CD4-positive, alpha-beta T cell treated with Interferon gamma for 1 hour (primary cell): ENCODE results near the gene MAST4.

Experiments
- DNase-seq: peaks from one replicate; pipeline ENCODE4 v3.0.0-alpha.2; 2020

MAST4 gene

DNA sequence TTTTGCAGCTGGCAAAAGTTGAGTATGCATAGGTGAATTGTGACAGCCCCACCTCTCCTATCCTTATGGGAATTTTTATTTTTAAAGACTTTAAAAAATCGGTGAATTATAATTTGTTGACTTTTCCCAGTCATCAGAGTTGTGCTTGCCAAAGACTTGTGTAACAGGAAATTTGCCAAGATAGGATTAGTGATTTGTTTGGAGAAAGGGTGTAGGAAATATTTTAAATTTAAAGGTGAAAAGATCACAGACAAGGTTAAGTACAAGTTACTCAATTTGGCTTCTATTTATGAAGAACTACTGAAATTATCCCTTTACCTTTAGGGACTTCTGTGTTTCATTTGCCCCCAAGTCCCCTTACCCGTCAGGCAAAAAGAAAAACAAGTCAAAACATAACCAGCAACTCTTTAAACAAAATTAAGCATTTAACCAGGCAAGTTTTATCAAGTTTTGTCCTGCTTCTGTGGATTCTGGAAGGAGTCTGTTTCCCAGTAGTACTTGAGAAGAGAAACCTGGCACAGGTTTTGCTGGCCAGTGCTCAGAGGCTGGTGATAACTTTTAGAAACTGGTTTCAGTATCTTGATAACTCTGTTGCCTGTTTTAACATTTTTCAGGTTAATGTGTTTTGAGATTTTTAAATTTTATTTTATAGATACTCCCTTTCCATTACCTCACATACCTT lies 285.4 kb downstream of the MAST4 start:
- no peak for DNase-seq

DNA sequence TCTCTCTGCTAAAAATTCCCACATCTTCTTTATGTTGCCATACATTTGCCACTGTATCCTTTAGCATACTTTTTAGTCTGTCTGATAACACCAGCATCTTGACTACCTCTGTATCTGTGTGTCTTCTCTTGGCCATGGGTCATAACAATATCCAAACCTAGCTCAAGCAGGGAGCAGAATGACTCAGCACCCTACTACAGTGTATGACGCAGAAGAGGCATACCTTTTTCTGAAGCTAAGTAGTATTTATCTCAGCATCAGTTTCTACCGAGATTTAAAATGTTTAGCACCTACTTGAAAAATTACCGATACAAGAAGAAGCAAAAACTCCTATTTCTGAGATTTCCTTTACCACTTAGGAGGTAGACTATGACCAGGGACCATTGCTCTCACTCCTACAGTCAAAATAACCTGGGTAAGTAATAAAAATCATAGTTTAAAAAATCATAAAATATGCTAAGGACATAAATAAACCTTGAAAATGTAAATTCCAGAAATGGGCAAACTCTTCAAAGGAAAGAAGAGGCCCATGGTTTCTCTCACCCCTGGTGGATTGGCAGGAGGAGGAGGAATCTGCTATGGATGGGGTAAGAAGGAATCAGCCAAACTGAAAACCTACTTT lies 286.5 kb downstream of the MAST4 start:
- no peak for DNase-seq

- DNase-seq = no peak
Measured at GRCh38 chr5:66884564-66885243, 288.5 kb downstream of the MAST4 start.

- no peak for DNase-seq
Measured at GRCh38 chr5:66886941-66887340, 290.7 kb downstream of the MAST4 start.

DNA sequence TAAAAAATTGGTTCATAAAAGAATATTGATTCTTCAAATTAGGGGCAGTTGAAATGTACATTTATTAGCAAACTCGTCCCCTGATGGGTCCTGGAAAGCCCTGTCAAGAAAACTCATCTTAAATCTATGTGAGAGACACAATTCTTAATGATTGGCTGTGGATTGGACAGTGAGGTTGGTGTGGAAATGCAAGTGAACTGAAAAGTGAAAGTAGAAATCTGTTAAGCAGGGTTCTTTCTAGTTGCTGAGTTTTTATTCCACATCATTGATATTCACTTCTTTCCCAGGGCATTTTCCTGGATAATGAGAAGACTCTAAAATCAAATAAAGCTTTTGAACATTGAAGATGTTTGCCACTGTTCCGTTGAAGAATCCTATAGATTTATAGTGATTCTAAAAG lies 292.4 kb downstream of the MAST4 start:
- no peak for DNase-seq

- DNase-seq = no peak
Measured at GRCh38 chr5:66889056-66889455, 292.9 kb downstream of the MAST4 start.

DNA sequence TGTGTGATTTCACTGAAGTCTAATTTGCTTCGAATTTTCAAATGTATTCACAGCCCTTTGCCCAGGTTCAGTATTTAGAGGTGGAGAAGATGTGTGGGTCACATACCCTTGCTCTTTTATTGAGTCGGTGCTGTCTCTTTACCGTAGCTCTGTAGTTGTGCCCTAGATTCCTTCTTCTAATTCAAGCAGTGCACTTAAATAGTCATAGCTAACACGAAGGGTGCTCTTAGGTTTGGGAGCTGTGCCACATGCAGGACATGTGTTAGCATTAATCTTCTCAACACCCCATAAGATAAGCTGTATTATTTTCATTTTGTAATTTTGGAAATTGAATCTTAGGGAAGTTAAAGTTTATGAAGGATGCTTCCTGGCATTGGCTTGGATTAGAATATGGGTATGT lies 293.3 kb downstream of the MAST4 start:
- DNase-seq = no peak

DNA sequence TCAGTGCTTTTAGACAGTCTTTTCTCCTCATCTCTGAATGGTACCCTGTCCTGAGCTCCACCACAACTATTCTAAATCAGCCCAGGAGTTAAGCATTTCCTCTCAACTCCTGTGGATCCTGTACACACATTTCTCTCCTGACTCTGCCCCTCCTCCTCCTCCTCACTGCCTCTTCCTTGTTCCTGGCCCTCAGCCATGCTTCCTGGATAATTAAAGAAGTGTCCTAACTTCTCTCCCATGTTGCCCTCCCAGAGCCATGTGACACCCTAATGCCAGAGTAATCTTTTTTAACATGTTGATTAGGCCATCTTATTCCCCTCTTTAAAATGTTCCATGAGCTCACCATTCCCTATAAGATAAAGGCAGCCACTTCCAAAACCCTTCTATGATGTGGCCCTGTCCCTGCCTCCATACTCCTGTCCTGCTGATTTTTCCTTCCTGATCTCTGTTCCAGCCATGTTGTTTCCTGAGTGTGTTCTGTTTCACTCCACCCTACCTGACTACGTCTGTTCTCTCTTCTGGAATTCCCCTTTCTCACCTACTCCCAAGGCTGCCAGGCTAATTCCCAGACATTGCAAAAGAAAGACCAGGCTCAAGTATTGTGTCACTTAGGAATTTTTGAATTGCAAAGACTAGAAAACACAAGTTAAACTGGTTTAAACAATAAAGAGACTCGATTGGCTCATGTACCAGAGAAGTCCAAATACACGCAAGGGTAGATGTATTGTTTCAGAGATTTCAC lies 295.2 kb downstream of the MAST4 start:
- no peak for DNase-seq

- DNase-seq = no peak
Measured at GRCh38 chr5:66892716-66893115, 296.5 kb downstream of the MAST4 start.

GRCh38 chr5:66894480-66895240 lies 298.5 kb downstream of the MAST4 start:
- no peak for DNase-seq

GRCh38 chr5:66896171-66896570 lies 300.0 kb downstream of the MAST4 start:
- no peak for DNase-seq

- DNase-seq = no peak
Measured at GRCh38 chr5:66897356-66897755, 301.2 kb downstream of the MAST4 start.

GRCh38 chr5:66898241-66898995 lies 302.2 kb downstream of the MAST4 start:
- DNase-seq = no peak

GRCh38 chr5:66903218-66903617 lies 307.0 kb downstream of the MAST4 start:
- no peak for DNase-seq

GRCh38 chr5:66903709-66904108 lies 307.5 kb downstream of the MAST4 start:
- no peak for DNase-seq

DNA sequence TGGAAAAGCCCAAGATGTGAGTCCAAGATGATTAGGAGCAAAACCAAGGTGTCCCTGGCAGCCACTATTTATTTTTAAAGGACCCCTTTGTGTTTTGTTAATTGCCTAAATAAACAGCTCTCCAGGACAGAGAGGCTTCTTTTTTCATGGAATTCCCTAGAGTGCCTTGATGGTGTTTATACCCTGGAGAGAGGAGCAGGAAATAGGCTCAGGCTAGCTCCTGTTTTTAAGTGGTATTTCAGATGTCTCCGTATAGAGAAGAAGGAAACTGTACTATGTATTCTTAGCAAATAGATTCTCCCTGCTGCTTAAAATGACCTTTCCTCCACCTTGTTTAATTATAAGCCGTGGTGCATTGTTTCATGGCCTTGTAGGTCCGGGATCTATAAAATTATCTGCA lies 308.0 kb downstream of the MAST4 start:
- DNase-seq = no peak

- DNase-seq = no peak
Measured at GRCh38 chr5:66906021-66906420, 309.8 kb downstream of the MAST4 start.

DNA sequence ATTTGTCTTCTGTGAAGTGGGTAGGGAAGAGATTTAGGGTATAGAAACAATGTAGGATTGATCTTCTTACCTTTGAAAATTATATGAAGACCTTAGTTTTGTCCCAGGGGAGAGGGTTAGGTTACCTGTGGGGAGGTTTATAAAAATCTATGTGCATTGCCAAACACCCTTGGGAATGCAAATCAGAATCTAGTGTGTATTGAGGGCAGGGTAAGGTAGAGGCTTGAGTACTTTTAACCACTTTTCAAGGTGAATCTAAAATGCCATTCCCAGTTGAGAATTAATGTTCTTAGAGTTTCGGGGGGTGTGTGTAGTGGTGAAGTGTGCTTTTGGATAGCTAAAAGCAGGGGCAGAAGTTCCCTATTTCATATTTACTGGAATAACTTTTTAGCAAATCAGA lies 312.0 kb downstream of the MAST4 start:
- no peak for DNase-seq

- no peak for DNase-seq
Measured at GRCh38 chr5:66909364-66909763, 313.2 kb downstream of the MAST4 start.

GRCh38 chr5:66912787-66913186 lies 316.6 kb downstream of the MAST4 start:
- no peak for DNase-seq

DNA sequence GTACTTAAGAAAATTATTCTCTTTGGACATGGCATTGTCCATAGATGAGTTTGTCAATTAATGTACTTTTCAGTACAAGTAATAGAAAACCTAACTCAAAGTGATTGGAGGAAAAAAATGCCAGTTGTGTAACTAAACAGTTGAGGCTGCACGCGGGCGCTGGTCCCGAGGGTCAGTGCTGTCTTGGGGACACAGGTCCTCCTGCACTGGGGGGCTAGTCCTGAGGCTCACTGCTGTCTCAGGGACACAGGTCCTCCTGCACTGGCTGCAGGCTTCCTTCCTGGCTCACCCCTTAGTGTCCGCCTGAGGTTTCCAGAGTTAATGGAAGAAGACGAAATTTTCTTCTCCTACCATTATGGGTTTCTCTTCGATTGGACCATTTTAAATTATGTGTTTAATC lies 319.3 kb downstream of the MAST4 start:
- no peak for DNase-seq

DNA sequence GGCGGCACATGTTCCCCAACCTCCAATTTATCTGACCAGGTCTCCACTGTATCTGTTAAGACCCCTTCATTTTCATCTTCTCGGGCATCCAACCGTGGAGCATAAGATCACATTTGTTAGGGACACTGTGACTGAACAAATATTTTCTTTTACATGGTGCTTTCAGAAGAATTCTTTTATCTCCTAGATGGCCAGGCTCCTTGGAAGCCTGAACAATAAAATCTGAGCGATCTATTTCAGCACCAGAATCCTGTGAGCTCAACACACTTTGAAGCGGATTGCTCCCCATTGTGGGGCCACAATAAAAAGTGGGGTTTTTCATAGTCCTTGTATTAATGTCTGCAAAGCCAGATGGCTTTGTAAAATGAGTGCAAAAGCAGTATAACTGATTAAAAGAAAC lies 326.7 kb downstream of the MAST4 start:
- no peak for DNase-seq
